GM12874 (cell line): ENCODE data around the gene TUBGCP3.

Source experiments
- TF ChIP-seq, protein P1 (sequence below): IDR thresholded peaks from 2 replicates; pipeline ENCODE4 v1.5.1; 2011; ENCODE audit warnings: low read depth, mild to moderate bottlenecking, control low read depth, low read length, moderate library complexity; ENCODE audit not compliant: insufficient read depth

Gene TUBGCP3

DNA sequence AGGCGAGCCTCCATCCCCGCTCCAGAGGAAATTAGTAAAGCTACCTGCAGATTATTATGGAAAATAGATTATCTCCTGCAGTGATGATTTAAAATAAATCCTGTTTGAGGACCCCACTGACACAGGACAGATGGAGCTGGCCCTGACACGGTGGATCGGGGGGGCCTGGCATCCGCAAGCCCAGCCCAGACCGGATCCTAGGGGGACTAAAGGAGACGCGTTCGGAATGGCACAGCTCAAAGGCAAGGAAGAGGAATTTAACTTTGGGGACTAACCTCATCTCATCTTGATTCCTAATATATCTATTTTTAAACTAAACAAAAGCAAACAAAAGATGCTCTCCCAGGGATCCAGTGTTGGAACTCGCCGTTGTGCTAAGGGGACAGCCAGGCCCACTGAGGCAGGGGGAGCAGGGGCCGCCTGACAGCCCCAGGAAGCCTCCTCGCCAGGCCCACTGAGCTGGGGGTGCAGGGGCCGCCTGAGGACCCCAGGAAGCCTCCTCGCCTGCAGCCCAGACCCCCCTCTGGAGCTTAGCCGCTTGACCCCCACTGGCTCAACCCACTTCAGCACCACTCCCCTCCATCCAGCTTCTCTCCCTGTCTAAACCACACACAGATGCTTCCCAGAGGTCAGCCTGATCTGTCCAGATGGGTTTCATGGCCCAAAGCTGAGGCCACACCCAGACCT is 133.2 kb downstream of the TUBGCP3 start:
- TF ChIP-seq, protein P1, sequence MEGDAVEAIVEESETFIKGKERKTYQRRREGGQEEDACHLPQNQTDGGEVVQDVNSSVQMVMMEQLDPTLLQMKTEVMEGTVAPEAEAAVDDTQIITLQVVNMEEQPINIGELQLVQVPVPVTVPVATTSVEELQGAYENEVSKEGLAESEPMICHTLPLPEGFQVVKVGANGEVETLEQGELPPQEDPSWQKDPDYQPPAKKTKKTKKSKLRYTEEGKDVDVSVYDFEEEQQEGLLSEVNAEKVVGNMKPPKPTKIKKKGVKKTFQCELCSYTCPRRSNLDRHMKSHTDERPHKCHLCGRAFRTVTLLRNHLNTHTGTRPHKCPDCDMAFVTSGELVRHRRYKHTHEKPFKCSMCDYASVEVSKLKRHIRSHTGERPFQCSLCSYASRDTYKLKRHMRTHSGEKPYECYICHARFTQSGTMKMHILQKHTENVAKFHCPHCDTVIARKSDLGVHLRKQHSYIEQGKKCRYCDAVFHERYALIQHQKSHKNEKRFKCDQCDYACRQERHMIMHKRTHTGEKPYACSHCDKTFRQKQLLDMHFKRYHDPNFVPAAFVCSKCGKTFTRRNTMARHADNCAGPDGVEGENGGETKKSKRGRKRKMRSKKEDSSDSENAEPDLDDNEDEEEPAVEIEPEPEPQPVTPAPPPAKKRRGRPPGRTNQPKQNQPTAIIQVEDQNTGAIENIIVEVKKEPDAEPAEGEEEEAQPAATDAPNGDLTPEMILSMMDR = no peak

DNA sequence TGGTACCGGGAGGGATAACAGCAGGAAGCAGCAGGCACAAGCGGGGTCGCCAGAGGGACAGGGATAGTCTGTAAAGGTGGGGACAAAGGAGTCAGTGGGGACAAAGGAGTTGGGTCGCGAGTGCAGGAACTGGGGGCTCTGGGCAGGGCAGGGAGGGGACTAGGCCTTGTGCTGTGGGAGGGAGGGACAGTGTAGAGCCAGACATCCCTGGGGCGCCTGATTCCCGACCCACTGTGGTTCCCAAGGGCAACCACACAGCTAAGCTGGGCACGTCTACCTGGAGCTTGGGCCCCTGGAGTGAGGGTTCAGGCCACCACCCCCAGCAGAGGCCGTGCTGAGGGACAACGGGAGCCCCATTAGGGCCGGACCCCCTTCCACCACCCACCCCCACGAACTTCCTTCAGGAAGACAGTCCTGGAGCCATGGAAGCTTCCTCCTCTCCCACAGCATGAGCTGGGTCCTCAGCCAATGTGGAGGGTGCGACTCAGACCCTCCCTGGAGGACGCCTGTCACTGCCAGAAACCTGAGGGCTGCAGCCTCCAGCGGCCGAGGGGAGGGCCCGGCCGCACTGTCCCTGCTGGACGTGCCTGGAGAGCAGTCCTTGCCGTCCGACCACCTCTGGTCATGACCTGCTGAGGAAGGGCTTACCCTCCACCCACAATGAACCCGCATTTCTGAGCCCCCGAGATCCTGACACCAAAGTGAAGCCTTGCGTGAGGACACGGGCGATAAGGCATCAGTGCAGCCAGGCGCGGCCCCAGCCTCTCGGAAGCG is 133.9 kb downstream of the TUBGCP3 start:
- TF ChIP-seq, protein P1 = no peak

DNA sequence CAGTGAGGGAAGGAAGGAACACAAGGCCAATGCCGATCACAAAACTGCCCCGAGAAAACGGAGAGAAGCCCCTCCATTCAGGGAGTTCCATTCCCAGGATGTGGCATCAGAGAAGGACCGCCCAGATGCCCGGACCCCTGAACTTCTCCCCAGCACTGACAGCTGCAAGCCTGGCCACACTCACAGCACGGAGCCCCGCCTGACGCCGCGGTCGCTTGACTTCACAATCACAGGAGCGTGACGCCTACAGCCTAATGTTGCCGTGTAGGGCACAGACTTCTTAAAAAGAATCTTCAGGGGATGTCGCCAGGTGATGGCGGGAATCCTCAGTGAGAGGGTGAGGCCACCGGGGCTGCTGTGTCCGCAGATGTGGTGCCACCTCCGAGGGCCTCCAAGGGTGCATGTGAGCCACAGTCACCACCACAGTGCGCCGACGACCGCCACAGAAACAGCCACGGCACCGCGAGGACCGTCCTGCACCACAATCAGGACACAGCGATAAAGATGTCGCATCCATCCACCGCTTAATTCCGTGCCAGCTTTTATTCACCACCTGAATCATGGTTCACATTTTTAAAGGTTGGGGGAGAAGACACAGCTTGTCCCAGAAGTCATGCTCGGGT is 134.6 kb downstream of the TUBGCP3 start:
- TF ChIP-seq, protein P1 = no peak

DNA sequence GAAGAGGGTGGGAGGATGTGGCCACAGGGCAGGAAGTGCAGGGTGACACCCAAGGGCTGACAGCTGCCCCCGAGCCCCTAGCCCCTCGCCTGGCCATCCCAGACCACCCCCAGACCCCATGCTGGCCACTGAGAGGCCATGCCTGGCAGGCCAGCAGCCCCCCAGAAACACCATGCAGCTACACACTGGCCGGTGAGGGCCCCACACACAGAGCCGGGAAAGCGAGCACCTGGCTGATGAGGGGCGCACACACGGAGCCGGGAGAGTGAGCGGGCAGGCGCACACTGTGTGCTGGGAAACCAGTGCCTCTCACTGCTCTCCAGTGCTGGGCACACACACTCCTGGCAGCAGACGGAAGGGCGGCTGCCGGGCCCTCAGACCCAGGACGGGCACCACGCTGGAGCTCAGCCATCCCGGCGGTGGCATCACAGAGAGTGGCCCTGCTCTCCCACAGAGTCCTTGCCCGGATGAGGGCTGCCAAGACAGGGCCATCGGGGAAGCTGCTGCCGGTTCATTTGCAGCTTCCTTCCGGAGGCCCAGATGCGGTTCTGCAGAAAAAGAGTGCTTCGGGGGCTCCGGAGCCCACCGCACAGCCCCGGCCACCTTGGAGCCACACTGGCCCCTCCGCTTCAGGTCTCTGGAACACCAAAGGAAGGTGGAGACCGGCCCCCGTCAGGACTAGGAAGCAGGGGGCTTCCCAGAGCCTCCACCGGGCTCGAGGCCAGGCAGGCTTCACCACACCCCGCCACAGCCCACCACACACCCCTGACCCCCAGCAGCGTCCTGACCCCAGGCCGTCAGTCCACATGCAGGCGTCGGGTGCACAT is 135.4 kb downstream of the TUBGCP3 start:
- TF ChIP-seq, protein P1 = no peak

DNA sequence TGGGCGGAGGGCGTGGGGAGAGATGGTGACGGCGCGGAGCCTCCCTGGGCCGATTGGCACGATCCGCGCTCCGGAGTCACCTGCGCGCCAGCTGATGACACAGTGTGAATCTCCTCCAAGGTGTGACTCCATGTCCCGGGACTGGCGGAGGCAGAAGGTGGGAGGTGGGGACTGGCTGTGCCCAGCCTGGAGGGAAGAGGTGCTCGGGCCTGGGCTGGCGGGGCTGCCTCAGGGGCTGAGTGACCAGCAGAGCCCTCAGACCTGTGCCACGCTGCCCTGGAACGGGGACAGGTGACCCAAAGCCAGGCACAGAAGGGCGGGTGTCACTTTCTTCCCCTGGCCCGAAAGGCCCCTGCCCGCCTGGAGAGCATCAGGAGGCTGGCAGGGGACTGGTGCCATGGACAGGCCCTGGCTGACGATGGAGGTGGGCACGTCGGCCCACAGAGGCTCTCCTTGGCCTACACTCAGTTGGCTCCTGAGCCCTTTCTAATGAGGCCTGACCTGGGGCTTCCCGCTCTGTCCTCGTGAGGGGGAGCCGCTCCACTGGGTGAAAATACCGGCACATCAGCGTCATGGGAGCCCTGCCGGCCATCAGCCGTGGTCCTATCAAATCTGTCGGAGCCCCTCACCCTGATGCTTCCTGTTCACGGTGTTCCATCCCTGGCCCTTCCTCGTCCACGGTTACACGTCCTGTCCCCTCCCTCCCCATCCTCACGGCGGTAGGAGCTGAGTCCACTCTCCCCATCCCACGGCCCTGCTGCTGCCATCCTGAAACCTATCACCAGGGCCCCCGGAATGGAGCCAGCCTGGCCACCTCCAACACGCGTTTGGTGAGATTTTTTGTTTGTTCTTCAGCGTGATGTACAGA is 136.2 kb downstream of the TUBGCP3 start:
- TF ChIP-seq, protein P1 = no peak

DNA sequence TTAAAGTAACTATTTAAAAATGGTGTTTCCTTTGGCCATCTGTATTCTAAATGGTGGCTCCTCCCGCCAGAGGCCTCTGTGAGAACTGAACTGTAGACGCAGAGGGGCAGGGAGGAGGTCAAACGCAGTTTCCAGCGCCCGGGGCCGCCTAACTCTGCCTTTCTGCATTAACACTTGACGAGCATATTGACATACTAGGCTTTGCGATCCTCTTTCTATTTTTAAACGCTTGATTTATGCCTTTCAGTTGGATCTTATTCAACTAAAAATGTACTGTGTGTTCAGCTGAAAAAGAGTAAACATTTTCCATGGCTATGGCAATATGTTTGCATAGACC is 137.1 kb downstream of the TUBGCP3 start:
- TF ChIP-seq, protein P1 = no peak
